K562 (cell line): ENCODE results near the gene GMIP. TPM values are rescaled to one million over a fixed set of nuclear protein-coding genes. Genes with fewer than 3 reads are reported as not detected.

Experiments used
- ATAC-seq: fragments of 200-7000 bp; cut with Tn5 transposase; 3 replicates; pipeline ENCODE4 v1.9.1; 2020; ENCODE audit warnings: moderate library complexity
- BruUV-seq: library from RNA; stranded (reverse); fragments of 400-500 nt; replicated peaks from 2 replicates; lab custom pipeline; 2021; lab: Mats Ljungman, UMichigan
- CTCF ChIA-PET: fragments of 300-600 bp; formaldehyde crosslinking; extraction: SDS; loops from one replicate; lab custom pipeline; 2021; ENCODE audit warnings: low intra/inter-chr PET ratio; lab: Yijun Ruan, JAX
- POLR2A ChIA-PET: fragments of 300-600, 350-650 bp; sonication (Branson Sonifier 250); formaldehyde crosslinking; extraction: SDS; loops from one replicate; lab custom pipeline; 2021; ENCODE audit warnings: antibody characterized with exemption, inconsistent platforms; lab: Yijun Ruan, JAX
- DNase-seq, 4 experiments: peaks; one replicate each; pipeline versions ENCODE4 v3.0.0 to v3.0.0-alpha.2; 2011 to 2018; ENCODE audit warnings: low spot score in 3 of 4, mixed read lengths in 3 of 4; ENCODE audit errors: extremely low read depth in 1 of 4
- FAIRE-seq: peaks from 2 replicates; lab custom pipeline; 2011; peaks lifted over from hg19 to GRCh38; lab: Jason Lieb, UNC
- H2AFZ ChIP-seq: 2 replicates; pipeline ENCODE4 v1.6.0; 2011; ENCODE audit warnings: low read depth, low read length, control low read depth, inconsistent platforms
- H3K27ac ChIP-seq: fragments of 200-600 bp; 3 replicates; pipeline ENCODE4 v1.8.0; 2011; ENCODE audit warnings: low read depth, mild to moderate bottlenecking, control low read depth, inconsistent platforms, low read length, moderate library complexity, mixed read lengths; ENCODE audit errors: extremely low read depth
- H3K27me3 ChIP-seq, 2 experiments: fragments of 300-600 bp in 1 of 2; 2 replicates in 1 of 2; 3 replicates in 1 of 2; pipeline versions ENCODE4 v1.6.0 to v1.8.0; 2011; ENCODE audit warnings: inconsistent platforms in 2 of 2, low read length in 2 of 2, mild to moderate bottlenecking in 1 of 2, mixed read lengths in 1 of 2, moderate library complexity in 1 of 2; ENCODE audit not compliant: control insufficient read depth in 2 of 2, insufficient read depth in 2 of 2
- H3K36me3 ChIP-seq: fragments of 300-600 bp; 3 replicates; pipeline ENCODE4 v1.8.0; 2011; ENCODE audit warnings: mild to moderate bottlenecking, low read length, inconsistent platforms; ENCODE audit not compliant: control insufficient read depth, insufficient read depth
- H3K4me1 ChIP-seq, 2 experiments: fragments of 200-600 bp in 1 of 2; replicated peaks in 1 of 2; 2 replicates in 1 of 2; 3 replicates in 1 of 2; pipeline versions ENCODE4 v1.5.1 to v1.8.0; 2011; ENCODE audit warnings: inconsistent platforms in 2 of 2, low read length in 2 of 2, mild to moderate bottlenecking in 1 of 2, mixed read lengths in 1 of 2, moderate library complexity in 1 of 2; ENCODE audit not compliant: control insufficient read depth in 2 of 2, insufficient read depth in 2 of 2
- H3K4me2 ChIP-seq: 2 replicates; pipeline ENCODE4 v1.6.1; 2011; ENCODE audit warnings: low read length, control low read depth, inconsistent platforms, mixed read lengths; ENCODE audit not compliant: insufficient read depth
- H3K4me3 ChIP-seq: fragments of 200-600 bp; sonication (generic), shearing (Covaris generic); 2 replicates; pipeline ENCODE4 v1.5.1; 2016; ENCODE audit warnings: control low read depth, inconsistent platforms
- H3K79me2 ChIP-seq: fragments of 200-600 bp; 3 replicates; pipeline ENCODE4 v1.8.0; 2011; ENCODE audit warnings: low read length, inconsistent platforms; ENCODE audit not compliant: control insufficient read depth, insufficient read depth
- H3K9ac ChIP-seq, 2 experiments: 2 replicates each; pipeline versions ENCODE4 v1.6.0 to v1.6.1; 2011; ENCODE audit warnings: low read depth in 2 of 2, low read length in 2 of 2, control low read depth in 1 of 2, inconsistent platforms in 1 of 2, mild to moderate bottlenecking in 1 of 2, mixed read lengths in 1 of 2; ENCODE audit not compliant: insufficient read depth in 1 of 2
- H3K9me1 ChIP-seq: one replicate; pipeline ENCODE4 v1.6.0; 2011; ENCODE audit warnings: inconsistent platforms, mild to moderate bottlenecking, low read length, moderate library complexity; ENCODE audit not compliant: control insufficient read depth, insufficient read depth
- H3K9me3 ChIP-seq: replicated peaks from 2 replicates; pipeline ENCODE4 v1.5.1; 2011; ENCODE audit warnings: low read depth, low read length, inconsistent platforms; ENCODE audit not compliant: control insufficient read depth, insufficient read depth
- H4K20me1 ChIP-seq: replicated peaks from 2 replicates; pipeline ENCODE4 v1.6.1; 2011; ENCODE audit warnings: low read length, inconsistent platforms, mixed read lengths; ENCODE audit not compliant: control insufficient read depth, insufficient read depth
- CSDE1 ChIP-seq, 2 experiments: fragments of 450-650 bp; IDR thresholded peaks; 2 replicates each; pipeline ENCODE4 v1.6.1; 2016; ENCODE audit warnings: mild to moderate bottlenecking in 1 of 2
- DIDO1 ChIP-seq: fragments of 450-650 bp; IDR thresholded peaks from 2 replicates; pipeline ENCODE4 v1.6.1; 2016; ENCODE audit warnings: low read depth, missing biosample characterization, missing genetic modification characterization
- DLX4 ChIP-seq: fragments of 250-450 bp; sonication (Bioruptor Pico); IDR thresholded peaks from 2 replicates; pipeline ENCODE4 v1.6.1; 2021; ENCODE audit warnings: mild to moderate bottlenecking
- DNMT1 ChIP-seq: fragments of 450-650 bp; IDR thresholded peaks from 2 replicates; pipeline ENCODE4 v1.6.1; 2016; ENCODE audit warnings: antibody characterized with exemption, mild to moderate bottlenecking
- ELK1 ChIP-seq: sonication (generic); formaldehyde crosslinking; IDR thresholded peaks from 2 replicates; pipeline ENCODE4 v1.8.1; 2022; ENCODE audit warnings: missing genetic modification reagents
- HDAC6 ChIP-seq: IDR thresholded peaks from 2 replicates; pipeline ENCODE4 v1.6.1; 2012; ENCODE audit warnings: low read depth, mild to moderate bottlenecking, control low read depth, inconsistent platforms, low read length, moderate library complexity
- KAT7 ChIP-seq: sonication (generic); formaldehyde crosslinking; IDR thresholded peaks from 2 replicates; pipeline ENCODE4 v1.8.0; 2022; ENCODE audit warnings: missing genetic modification reagents, mild to moderate bottlenecking, borderline replicate concordance
- MCM2 ChIP-seq: fragments of 450-650 bp; IDR thresholded peaks from 2 replicates; pipeline ENCODE4 v1.6.1; 2017; ENCODE audit warnings: low read depth, mild to moderate bottlenecking
- MITF ChIP-seq: IDR thresholded peaks from 2 replicates; pipeline ENCODE4 v1.6.1; 2014; ENCODE audit warnings: antibody characterized with exemption
- MTF1 ChIP-seq: fragments of 250-450 bp; sonication (Bioruptor Pico); IDR thresholded peaks from 2 replicates; pipeline ENCODE4 v1.9.0; 2021; ENCODE audit warnings: moderate library complexity, mild to moderate bottlenecking, inconsistent platforms, borderline replicate concordance
- PCBP2 ChIP-seq: fragments of 200-400 bp; formaldehyde crosslinking; IDR thresholded peaks from 2 replicates; pipeline ENCODE4 v1.6.1; 2018; ENCODE audit warnings: low read length, low read depth, mild to moderate bottlenecking, moderate library complexity; ENCODE audit not compliant: poor library complexity, severe bottlenecking
- POLR3A ChIP-seq: IDR thresholded peaks from 2 replicates; pipeline ENCODE4 v1.6.1; 2011; ENCODE audit warnings: borderline replicate concordance, mild to moderate bottlenecking, moderate library complexity; ENCODE audit not compliant: insufficient read length, insufficient read depth; ENCODE audit errors: extremely low read depth
- SLC30A9 ChIP-seq: fragments of 250-450 bp; sonication (Bioruptor Pico); IDR thresholded peaks from 2 replicates; pipeline ENCODE4 v1.8.0; 2022; ENCODE audit warnings: mild to moderate bottlenecking, moderate library complexity
- STAT5B ChIP-seq: fragments of 250-450 bp; sonication (Bioruptor Pico); IDR thresholded peaks from 2 replicates; pipeline ENCODE4 v1.8.0; 2021; ENCODE audit warnings: mild to moderate bottlenecking, inconsistent platforms
- USF2 ChIP-seq: sonication (generic); formaldehyde crosslinking; IDR thresholded peaks from 2 replicates; pipeline ENCODE4 v1.5.0; 2020; ENCODE audit warnings: missing genetic modification reagents
- ZC3H11A ChIP-seq: IDR thresholded peaks from 2 replicates; pipeline ENCODE4 v1.6.1; 2012; ENCODE audit warnings: low read depth, low read length, improper control_type of control experiment
- ZKSCAN3 ChIP-seq: fragments of 250-450 bp; sonication (Bioruptor Pico); IDR thresholded peaks from 2 replicates; pipeline ENCODE4 v1.4.0; 2020
- ZNF212 ChIP-seq: fragments of 450-650 bp; formaldehyde crosslinking; IDR thresholded peaks from 2 replicates; pipeline ENCODE4 v1.4.0; 2020; ENCODE audit warnings: mild to moderate bottlenecking
- ZNF431 ChIP-seq: sonication (generic); formaldehyde crosslinking; IDR thresholded peaks from 2 replicates; pipeline ENCODE4 v1.8.0; 2022; ENCODE audit warnings: mild to moderate bottlenecking, missing genetic modification reagents
- WGBS: fragments of 100-300 bp; shearing (Covaris generic); methylation state at CpG from one replicate; pipeline ENCODE4 v1.1.6; 2016; ENCODE audit warnings: low coverage, mixed read lengths; ENCODE audit not compliant: insufficient coverage; ENCODE audit errors: missing lambda C conversion rate; 5-methylcytosine and 5-hydroxymethylcytosine counted together
- in situ Hi-C: fragments of 300-500 bp; cut with MboI; formaldehyde crosslinking; loops from 4 replicates; pipeline ENCODE4 v1.15.0; 2018; ENCODE audit warnings: inconsistent platforms, mixed read lengths
- intact Hi-C: fragments of 100-400 bp; cut with micrococcal nuclease; formaldehyde crosslinking; loops from 2 replicates; pipeline ENCODE4 v1.14.2; 2022
- polyA plus RNA-seq, 8 experiments: library from polyadenylated mRNA; depleted of rRNA in 4 of 8; stranded (reverse) in 5 of 8; unstranded in 3 of 8; fragments of >200 nt; fragmentation: Nextera tagmentation in 2 of 8; fragmentation: Illumina TruSeq in 1 of 8; extraction: Ambion mirVana in 2 of 8; extraction: Trizol in 1 of 8; gene quantifications; 2 replicates each; pipeline versions ENCODE4 v1.2.1 to v1.2.3, GENCODE V29; 2011 to 2014; ENCODE audit warnings: inconsistent platforms in 1 of 8, missing spikeins in 1 of 8
- total RNA-seq, 7 experiments: library from RNA; depleted of rRNA in 6 of 7; stranded (reverse); fragments of >200 nt in 6 of 7; fragmentation: Illumina TruSeq in 2 of 7; extraction: Trizol in 2 of 7; gene quantifications; 2 replicates each; pipeline versions ENCODE4 v1.2.1 to v1.2.3, GENCODE V29; 2011 to 2021; ENCODE audit warnings: low replicate concordance in 1 of 7

The GMIP gene
- total and polyA plus RNA-seq, 9 of the 15 experiments (the other 6 are each of a cell fraction or from before 2014, with no cell fraction given) = 0.14 to 15.8 (median 3.2) TPM

GRCh38 chr19:19580418-19580817, 63.0 kb downstream of the GMIP start:
- no peak overlapping the region for H3K9ac ChIP-seq
- no peak for FAIRE-seq
- no peaks in the 10 kb centered on the region for H3K79me2 ChIP-seq
- H3K9me1 ChIP-seq = no peaks in the 10 kb centered on the region
- no peaks in the 10 kb centered on the region for H4K20me1 ChIP-seq
- TF ChIP-seq DNMT1 = no peak
- TF ChIP-seq MTF1 = no peak
- TF ChIP-seq SLC30A9 (CRISPR knock-in tag) = no peak
- TF ChIP-seq PCBP2 = no peak
- TF ChIP-seq KAT7 (CRISPR knock-in tag) = no peak
- no peak for TF ChIP-seq CSDE1 (IDR thresholded peaks at IDR 0.05)
- TF ChIP-seq DLX4 (CRISPR knock-in tag) = no peak
- no peak for TF ChIP-seq ZNF431 (CRISPR knock-in tag)
- TF ChIP-seq USF2 (CRISPR knock-in tag) = no peak
- no peak for TF ChIP-seq MCM2
- no peak for TF ChIP-seq ZNF212 (CRISPR knock-in tag)
- TF ChIP-seq ZKSCAN3 (CRISPR knock-in tag) = no peak
- no peak for TF ChIP-seq POLR3A
- TF ChIP-seq MITF = no peak
- TF ChIP-seq HDAC6 = no peak
- TF ChIP-seq ELK1 (CRISPR knock-in tag) = no peak
- no peak for TF ChIP-seq STAT5B
- no peak for TF ChIP-seq ZC3H11A
- no peak for TF ChIP-seq DIDO1 (tag)
- ChIA-PET POLR2A (interaction anchor here (0.6 kb wide), 1 partner anchor 667 kb away, joined by 3 read pairs; no protein-coding TSS in a partner anchor), CTCF (no interaction called here)
- 40% methylated on average over 4 of the region's 4 CpGs for WGBS
- no peak for DNase-seq
- no peaks in the 10 kb centered on the region for H3K36me3 ChIP-seq
- no TSS peak for BruUV-seq
- H3K4me3 ChIP-seq = no peak overlapping the region
- H3K27me3 ChIP-seq = no peaks in the 10 kb centered on the region; a peak in 1 of 5 replicates
- in situ Hi-C loops (no loop called here), intact Hi-C loops (no loop called here)
- H3K4me1 ChIP-seq = no peaks in the 10 kb centered on the region; a peak in 1 of 5 replicates
- H3K4me2 ChIP-seq = no peak overlapping the region
- H3K9me3 ChIP-seq = no peaks in the 10 kb centered on the region
- no peak overlapping the region for H2AFZ ChIP-seq
- no peak for ATAC-seq
- no peak overlapping the region for H3K27ac ChIP-seq
